ENCODE data around the gene TBC1D22A. TPM values are rescaled to one million over a fixed set of nuclear protein-coding genes. Genes with fewer than 3 reads are reported as not detected.

The TBC1D22A gene
- total and polyA plus RNA-seq, 10 of the 15 experiments (the other 5 are each of a cell fraction or from before 2014, with no cell fraction given): 0.63 to 44.7 (median 27.4) TPM

DNA sequence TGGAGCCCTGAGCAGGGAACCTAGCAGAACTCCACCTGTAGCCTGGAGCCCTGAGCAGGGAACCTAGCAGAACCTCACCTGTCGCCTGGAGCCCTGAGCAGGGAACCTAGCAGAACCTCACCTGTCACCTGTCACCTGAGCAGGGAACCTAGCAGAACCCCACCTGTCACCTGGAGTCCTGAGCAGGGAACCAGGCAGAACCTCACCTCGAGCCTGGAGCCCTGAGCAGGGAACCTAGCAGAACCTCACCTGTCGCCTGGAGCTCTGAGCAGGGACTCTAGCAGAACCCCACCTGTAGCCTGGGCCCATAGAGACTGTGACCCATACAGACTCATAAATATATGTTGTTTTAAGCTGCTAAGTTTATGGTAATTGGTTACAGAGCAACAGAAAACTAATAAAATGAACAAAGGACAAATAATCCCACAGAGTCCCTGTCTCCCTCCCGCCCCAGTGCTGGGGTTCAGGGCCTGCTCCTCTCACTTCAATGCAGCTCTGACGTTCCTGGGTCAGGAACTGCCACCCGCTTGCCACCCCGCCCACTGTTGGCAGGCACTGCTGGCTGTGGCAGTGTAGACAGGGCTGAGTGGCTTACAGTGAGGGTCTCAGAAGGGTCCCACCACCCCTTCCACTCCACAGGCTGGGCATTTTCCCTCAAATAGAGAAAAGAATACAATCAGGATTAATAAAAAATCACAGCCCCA, 259.1 kb downstream of the TBC1D22A start (continued):
- TF ChIP-seq, protein P1, sequence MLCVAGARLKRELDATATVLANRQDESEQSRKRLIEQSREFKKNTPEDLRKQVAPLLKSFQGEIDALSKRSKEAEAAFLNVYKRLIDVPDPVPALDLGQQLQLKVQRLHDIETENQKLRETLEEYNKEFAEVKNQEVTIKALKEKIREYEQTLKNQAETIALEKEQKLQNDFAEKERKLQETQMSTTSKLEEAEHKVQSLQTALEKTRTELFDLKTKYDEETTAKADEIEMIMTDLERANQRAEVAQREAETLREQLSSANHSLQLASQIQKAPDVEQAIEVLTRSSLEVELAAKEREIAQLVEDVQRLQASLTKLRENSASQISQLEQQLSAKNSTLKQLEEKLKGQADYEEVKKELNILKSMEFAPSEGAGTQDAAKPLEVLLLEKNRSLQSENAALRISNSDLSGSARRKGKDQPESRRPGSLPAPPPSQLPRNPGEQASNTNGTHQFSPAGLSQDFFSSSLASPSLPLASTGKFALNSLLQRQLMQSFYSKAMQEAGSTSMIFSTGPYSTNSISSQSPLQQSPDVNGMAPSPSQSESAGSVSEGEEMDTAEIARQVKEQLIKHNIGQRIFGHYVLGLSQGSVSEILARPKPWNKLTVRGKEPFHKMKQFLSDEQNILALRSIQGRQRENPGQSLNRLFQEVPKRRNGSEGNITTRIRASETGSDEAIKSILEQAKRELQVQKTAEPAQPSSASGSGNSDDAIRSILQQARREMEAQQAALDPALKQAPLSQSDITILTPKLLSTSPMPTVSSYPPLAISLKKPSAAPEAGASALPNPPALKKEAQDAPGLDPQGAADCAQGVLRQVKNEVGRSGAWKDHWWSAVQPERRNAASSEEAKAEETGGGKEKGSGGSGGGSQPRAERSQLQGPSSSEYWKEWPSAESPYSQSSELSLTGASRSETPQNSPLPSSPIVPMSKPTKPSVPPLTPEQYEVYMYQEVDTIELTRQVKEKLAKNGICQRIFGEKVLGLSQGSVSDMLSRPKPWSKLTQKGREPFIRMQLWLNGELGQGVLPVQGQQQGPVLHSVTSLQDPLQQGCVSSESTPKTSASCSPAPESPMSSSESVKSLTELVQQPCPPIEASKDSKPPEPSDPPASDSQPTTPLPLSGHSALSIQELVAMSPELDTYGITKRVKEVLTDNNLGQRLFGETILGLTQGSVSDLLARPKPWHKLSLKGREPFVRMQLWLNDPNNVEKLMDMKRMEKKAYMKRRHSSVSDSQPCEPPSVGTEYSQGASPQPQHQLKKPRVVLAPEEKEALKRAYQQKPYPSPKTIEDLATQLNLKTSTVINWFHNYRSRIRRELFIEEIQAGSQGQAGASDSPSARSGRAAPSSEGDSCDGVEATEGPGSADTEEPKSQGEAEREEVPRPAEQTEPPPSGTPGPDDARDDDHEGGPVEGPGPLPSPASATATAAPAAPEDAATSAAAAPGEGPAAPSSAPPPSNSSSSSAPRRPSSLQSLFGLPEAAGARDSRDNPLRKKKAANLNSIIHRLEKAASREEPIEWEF (IDR thresholded peaks at IDR 0.05; ENCODE audit: insufficient replicate concordance, low read depth, low read length): no peak
- no peak for TF ChIP-seq ZNF274 (IDR thresholded peaks at IDR 0.05; ENCODE audit: insufficient read depth, insufficient read length)
- no peak for TF ChIP-seq CREB1 (IDR thresholded peaks at IDR 0.05; ENCODE audit: low read depth)
- no peak for TF ChIP-seq NFXL1 (IDR thresholded peaks at IDR 0.05; ENCODE audit: borderline replicate concordance)
- TF ChIP-seq, protein P2, sequence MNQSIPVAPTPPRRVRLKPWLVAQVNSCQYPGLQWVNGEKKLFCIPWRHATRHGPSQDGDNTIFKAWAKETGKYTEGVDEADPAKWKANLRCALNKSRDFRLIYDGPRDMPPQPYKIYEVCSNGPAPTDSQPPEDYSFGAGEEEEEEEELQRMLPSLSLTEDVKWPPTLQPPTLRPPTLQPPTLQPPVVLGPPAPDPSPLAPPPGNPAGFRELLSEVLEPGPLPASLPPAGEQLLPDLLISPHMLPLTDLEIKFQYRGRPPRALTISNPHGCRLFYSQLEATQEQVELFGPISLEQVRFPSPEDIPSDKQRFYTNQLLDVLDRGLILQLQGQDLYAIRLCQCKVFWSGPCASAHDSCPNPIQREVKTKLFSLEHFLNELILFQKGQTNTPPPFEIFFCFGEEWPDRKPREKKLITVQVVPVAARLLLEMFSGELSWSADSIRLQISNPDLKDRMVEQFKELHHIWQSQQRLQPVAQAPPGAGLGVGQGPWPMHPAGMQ (IDR thresholded peaks at IDR 0.05; ENCODE audit: borderline replicate concordance): no peak
- no peak for TF ChIP-seq NR2C2 (IDR thresholded peaks at IDR 0.05; ENCODE audit: borderline replicate concordance, control insufficient read depth, insufficient read length, low read depth)

Measured in GM12878 (cell line).